Fibroblast of mammary gland (primary cell): ENCODE results near the gene FYN.
"Not testable (repeated sequence)": the region's sequence is repeated elsewhere in the genome, so short reads cannot be mapped to it uniquely, and the experiment has no call there.

Source experiments
- DNase-seq: peaks from one replicate; pipeline ENCODE4 v3.0.0-alpha.2; 2010; ENCODE audit warnings: low read depth
- H3K4me3 ChIP-seq: 2 replicates; pipeline ENCODE4 v1.5.1; 2011; ENCODE audit warnings: low read depth, mild to moderate bottlenecking, low read length, moderate library complexity; ENCODE audit not compliant: control insufficient read depth
- TF ChIP-seq, protein P1 (sequence below): conservative IDR thresholded peaks from 2 replicates; pipeline ENCODE4 v1.5.1; 2011; ENCODE audit warnings: low read depth, low read length, inconsistent platforms; ENCODE audit not compliant: control insufficient read depth, insufficient read depth

Gene FYN

GRCh38 chr6:111837641-111838500 lies 35.4 kb downstream of the FYN start:
- TF ChIP-seq, protein P1, sequence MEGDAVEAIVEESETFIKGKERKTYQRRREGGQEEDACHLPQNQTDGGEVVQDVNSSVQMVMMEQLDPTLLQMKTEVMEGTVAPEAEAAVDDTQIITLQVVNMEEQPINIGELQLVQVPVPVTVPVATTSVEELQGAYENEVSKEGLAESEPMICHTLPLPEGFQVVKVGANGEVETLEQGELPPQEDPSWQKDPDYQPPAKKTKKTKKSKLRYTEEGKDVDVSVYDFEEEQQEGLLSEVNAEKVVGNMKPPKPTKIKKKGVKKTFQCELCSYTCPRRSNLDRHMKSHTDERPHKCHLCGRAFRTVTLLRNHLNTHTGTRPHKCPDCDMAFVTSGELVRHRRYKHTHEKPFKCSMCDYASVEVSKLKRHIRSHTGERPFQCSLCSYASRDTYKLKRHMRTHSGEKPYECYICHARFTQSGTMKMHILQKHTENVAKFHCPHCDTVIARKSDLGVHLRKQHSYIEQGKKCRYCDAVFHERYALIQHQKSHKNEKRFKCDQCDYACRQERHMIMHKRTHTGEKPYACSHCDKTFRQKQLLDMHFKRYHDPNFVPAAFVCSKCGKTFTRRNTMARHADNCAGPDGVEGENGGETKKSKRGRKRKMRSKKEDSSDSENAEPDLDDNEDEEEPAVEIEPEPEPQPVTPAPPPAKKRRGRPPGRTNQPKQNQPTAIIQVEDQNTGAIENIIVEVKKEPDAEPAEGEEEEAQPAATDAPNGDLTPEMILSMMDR, result no peak
- no peak overlapping the region for H3K4me3 ChIP-seq
- no peak for DNase-seq

GRCh38 chr6:111837007-111837406 lies 36.2 kb downstream of the FYN start:
- no peak overlapping the region for H3K4me3 ChIP-seq
- TF ChIP-seq, protein P1, result no peak
- no peak for DNase-seq

- no peak overlapping the region for H3K4me3 ChIP-seq
- DNase-seq, result no peak
- TF ChIP-seq, protein P1, result no peak
These were observed 37.4 kb downstream of the FYN start for GRCh38 chr6:111835807-111836206.

GRCh38 chr6:111835398-111835797 lies 37.9 kb downstream of the FYN start:
- DNase-seq, H3K4me3 ChIP-seq: not testable (repeated sequence)

- DNase-seq, result no peak
- TF ChIP-seq, protein P1, result no peak
- H3K4me3 ChIP-seq, result no peak overlapping the region
These were observed 38.9 kb downstream of the FYN start for GRCh38 chr6:111834356-111834755.

DNA sequence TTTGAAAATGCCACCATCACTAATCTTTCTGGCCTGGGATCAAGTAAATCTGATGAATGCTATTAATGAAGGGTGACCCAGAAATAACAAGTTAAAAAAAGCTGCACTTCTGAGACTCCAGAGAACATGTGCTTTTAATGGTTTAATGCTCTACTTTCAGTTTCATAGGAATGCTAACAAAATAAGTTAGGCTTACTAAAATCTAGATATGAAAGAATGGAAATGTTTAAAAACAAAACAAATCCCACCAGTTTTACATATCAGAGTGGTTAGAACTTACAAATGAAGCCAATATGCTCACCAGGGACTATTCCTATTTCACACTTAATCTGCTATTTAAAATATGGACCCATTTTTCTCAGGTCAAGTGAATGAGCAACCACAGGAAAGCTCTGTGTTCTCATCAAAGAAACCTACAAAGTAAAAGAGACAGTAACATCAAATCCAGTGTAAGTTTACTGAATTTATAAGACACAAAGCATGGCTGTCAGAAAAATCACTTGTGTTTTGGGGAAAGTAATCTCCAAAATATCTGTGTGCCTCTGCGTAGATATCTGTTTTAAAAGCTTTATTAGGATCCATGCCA lies 40.3 kb downstream of the FYN start:
- TF ChIP-seq, protein P1, result no peak
- no peak for DNase-seq
- no peak overlapping the region for H3K4me3 ChIP-seq

DNA sequence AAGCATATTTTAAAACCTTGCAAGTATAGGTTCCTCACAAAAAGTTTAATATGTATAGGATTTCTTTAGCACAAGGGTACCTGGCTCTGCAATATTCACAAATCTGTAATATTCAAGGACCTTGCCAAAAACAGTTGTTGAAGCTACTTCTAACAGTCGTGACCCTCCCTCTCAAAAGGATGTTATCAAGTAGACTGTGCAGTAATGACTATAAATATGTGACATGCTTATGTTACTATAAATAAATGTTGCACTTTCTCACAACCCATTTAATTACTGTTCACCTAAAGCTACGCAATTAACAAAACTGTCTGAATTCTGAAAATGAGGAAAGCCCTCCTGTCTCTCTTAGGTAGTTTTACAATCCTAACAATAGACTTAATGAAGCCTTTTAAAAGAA lies 41.8 kb downstream of the FYN start:
- TF ChIP-seq, protein P1, result no peak
- DNase-seq, result no peak
- H3K4me3 ChIP-seq, result no peak overlapping the region
